HG03571 (cell line): ENCODE data around the gene EFNB3.

ENCODE experiments used
- ATAC-seq: cut with Tn5 transposase; IDR thresholded peaks from one replicate; pipeline ENCODE4 v1.9.1; 2021; ENCODE audit not compliant: unreplicated experiment

EFNB3 gene

DNA sequence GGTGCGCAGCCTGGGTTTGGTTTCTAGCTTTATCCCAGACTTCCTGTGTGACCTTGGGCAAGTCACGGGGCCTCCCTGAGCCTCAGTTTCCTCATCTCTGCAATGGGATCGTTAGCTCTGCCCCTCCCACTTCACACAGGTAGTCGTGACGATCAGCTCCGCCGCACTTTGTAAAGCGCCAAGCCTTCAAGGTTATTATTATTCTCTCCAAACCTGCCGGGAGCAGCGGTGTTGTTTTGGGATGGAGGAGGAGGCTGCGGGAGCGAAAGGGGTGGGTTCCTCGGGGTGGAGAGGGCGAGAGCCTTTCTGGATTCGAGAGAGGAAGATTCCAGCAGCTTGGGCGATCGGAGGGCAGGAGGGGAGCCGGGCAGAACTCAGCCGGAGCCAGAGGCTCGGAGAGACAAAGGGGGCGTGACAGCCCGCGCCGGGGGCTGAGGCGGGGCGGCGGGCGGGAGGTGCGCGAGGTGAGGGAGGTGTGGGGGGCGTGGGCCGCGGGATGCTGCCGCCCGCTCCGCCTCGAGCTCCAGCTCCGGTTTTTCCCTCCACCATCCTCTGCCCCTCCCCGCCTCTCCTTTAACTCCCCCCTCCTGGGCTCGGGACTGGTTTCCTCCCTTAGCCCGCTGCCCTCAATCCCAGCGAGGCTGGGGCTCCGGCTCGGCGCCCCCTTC lies at the start of gene EFNB3:
EFNB3 (plus strand) TSS at position 602 of the 668 bp plus-strand sequence. CDS start 397 bp downstream, outside the sequence.
- ATAC-seq: no peak

- no peak for ATAC-seq
Measured at GRCh38 chr17:7655541-7655840, 49.5 kb upstream of the EFNB3 start.

DNA sequence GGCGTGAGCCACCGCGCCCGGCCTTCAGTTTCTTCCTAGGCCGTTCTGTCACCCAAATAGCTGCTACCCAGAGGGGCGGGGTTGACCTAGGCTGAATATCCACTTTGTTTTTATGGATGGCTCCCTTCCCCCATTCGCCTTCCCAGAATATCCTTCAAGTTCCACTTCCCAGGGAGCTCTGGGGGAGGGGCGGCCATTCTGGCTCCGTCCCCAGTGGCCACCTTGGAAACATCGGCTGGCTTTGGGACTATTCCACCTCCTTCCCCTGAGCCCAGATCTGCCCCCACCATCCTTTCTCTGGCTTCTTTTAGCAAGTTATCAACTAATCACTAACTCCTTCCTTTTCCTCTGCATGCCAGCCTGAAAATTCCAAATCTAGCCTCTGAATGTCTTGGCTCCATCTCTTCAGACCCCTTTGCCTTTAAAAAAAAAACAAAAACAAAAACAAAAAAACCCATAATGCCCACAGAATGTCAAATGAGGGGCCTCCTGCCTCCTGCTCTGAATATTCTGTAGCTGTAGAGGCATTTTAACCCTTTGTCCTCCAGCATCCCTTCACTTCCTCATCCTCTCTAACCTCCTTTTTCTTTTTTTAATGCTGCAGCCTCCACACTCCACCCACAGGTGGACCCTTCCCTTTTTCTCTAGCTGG lies 47.9 kb upstream of the EFNB3 start:
- ATAC-seq: no peak

GRCh38 chr17:7667656-7668406 lies 37.2 kb upstream of the EFNB3 start:
- no peak for ATAC-seq

DNA sequence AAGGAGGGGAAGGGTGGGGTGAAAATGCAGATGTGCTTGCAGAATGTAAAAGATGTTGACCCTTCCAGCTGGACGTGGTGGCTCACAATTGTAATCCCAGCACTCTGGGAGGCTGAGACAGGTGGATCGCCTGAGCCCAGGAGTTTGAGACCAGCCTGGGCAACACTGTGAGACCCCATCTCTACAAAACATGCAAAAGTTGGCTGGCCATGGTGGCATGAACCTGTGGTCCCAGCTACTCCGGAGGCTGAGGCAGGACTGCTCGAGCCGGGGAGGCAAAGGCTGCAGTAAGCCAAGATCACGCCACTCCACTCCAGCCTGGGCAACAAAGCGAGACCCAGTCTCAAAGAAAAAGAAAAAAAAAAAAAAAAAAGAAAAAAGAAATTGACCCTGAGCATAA lies 36.5 kb upstream of the EFNB3 start:
- ATAC-seq: no peak

DNA sequence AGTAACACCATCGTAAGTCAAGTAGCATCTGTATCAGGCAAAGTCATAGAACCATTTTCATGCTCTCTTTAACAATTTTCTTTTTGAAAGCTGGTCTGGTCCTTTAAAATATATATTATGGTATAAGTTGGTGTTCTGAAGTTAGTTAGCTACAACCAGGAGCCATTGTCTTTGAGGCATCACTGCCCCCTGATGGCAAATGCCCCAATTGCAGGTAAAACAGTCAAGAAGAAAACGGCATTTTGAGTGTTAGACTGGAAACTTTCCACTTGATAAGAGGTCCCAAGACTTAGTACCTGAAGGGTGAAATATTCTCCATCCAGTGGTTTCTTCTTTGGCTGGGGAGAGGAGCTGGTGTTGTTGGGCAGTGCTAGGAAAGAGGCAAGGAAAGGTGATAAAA lies 31.8 kb upstream of the EFNB3 start:
- no peak for ATAC-seq

DNA sequence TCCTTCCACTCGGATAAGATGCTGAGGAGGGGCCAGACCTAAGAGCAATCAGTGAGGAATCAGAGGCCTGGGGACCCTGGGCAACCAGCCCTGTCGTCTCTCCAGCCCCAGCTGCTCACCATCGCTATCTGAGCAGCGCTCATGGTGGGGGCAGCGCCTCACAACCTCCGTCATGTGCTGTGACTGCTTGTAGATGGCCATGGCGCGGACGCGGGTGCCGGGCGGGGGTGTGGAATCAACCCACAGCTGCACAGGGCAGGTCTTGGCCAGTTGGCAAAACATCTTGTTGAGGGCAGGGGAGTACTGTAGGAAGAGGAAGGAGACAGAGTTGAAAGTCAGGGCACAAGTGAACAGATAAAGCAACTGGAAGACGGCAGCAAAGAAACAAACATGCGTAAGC lies 30.1 kb upstream of the EFNB3 start:
- ATAC-seq: no peak

DNA sequence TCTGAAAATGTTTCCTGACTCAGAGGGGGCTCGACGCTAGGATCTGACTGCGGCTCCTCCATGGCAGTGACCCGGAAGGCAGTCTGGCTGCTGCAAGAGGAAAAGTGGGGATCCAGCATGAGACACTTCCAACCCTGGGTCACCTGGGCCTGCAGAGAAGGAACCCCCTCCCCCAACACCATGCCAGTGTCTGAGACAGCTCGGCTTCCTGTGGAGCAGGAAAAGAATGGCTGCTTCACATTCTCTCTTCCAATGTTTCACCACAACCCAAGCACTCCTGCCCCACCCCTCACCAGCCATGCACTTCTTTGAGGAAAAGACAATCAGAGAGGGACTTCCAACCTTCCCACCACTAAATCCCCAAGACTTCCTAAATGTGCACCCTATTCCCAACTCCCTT lies 28.5 kb upstream of the EFNB3 start:
- ATAC-seq: no peak

DNA sequence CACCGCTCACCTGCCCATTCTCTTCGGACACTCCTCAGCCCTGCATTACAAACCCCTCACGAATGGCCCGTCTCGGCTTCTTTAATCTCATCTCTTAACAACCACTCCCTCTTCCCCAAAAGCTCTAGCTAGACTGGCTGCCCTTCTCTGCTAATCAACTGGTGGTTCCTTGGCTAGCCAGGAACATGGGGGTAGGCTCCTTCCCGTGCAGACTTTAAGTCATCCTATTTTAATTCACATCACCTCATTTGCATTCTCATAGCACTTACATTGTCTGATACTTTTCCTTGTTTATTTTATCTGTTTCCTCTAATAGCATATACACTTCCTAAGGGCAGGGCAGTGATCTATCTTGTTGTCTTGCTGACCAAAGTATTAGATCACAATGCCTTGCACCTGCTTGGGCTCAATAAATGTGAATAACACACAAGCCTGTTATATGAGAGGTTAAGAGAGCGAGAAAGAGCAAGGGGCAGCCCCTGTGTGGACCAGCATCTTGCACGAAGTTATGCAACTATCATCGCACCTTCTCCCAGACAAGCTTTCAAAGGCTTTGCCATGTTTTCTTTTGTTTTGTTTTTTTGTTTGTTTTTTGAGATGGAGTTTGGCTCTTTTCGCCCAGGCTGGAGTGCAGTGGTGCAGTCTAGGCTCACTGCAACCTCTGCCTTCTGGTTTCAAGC lies 27.5 kb upstream of the EFNB3 start:
- ATAC-seq: no peak

GRCh38 chr17:7684851-7685532 lies 20.0 kb upstream of the EFNB3 start:
- no peak for ATAC-seq

DNA sequence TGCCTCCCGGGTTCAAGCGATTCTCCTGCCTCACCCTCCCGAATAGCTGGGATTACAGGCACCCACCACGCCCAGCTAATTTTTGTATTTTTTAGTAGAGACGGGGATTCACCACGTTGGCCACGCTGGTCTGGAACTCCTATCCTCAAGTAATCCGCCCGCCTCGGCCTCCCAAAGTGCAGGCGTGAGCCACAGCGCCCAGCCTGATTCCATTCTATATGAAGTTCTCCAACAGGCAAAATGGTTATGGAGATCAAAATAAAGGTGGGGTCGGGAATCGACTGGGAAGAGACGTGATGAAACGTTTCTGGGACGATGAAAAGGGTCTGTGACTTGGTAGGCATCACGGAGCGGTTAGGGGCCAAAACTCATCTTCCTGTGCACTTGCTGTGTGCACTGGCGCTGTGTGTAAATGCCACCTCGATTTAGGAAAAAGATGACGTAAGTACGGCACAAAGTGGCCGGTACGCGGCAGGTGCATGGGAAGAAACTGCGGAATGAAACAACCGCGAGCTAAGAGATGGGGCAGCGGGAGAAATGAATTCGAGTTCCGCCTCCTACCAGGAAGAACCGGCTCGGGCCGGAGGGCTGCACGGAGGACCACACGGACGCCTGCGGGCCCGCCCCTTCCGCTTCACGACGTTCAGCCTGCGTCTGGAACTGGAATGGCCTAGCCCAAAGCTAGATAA lies 19.3 kb upstream of the EFNB3 start:
- peak; percentile 49 for ATAC-seq

GRCh38 chr17:7686222-7687071 lies 18.6 kb upstream of the EFNB3 start:
- ATAC-seq: peak; percentile 42

DNA sequence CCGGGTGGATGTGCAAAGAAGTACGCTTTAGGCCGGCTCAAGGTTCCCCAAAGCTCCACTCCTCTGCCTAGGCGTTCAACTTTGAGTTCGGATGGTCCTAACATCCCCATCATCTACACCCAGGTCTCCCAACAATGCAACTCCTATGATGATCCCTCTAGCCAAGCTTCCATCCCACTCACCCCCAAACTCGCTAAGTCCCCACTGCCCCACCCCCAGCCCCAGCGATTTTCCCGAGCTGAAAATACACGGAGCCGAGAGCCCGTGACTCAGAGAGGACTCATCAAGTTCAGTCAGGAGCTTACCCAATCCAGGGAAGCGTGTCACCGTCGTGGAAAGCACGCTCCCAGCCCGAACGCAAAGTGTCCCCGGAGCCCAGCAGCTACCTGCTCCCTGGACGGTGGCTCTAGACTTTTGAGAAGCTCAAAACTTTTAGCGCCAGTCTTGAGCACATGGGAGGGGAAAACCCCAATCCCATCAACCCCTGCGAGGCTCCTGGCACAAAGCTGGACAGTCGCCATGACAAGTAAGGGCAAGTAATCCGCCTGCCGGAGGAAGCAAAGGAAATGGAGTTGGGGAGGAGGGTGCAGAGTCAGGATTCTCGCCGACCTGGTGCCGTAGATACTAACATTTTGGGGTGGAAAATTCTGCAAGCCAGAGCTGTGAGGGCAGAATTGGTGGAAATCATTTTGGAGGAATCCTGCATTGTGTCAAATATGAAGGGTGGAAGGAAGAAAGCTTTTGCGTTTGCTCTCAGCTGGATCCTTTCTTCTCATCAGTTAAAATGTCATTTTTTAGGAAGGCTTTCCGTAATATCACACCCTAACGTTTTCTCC lies 17.7 kb upstream of the EFNB3 start, which contains the start of gene TP53:
TP53 (minus strand) TSS at position 419 of the 836 bp plus-strand sequence. CDS start 10,896 bp downstream, outside the sequence.
- ATAC-seq: peak; percentile 22

GRCh38 chr17:7687908-7688807 lies 16.8 kb upstream of the EFNB3 start, which contains the start of gene WRAP53:
TSS of gene WRAP53 (plus strand) at chr17:7688477. CDS start at chr17:7688649, 172 bp downstream.
- peak; percentile 68 for ATAC-seq

DNA sequence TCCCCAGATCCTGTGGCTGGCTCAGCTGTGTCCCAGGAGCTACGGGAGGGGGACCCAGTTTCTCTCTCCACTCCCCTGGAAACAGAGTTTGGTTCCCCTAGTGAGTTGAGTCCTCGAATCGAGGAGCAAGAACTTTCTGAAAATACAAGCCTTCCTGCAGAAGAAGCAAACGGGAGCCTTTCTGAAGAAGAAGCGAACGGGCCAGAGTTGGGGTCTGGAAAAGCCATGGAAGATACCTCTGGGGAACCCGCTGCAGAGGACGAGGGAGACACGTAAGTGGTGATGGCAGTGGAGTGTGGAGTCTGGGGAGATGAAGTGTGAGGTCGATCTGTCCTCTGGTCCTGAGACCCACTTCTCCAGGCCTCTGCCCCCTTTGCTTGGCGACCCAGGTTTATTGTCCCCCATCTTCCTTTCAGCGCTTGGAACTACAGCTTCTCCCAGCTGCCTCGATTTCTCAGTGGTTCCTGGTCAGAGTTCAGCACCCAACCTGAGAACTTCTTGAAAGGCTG lies 16.1 kb upstream of the EFNB3 start:
- no peak for ATAC-seq

- ATAC-seq: no peak
Measured at GRCh38 chr17:7695586-7695985, 9.4 kb upstream of the EFNB3 start.
